HL-60 (cell line): ENCODE measurements around the gene PELI2.

ENCODE experiments used
- TF ChIP-seq, protein P1 (sequence below): IDR thresholded peaks from 2 replicates; pipeline ENCODE4 v1.6.1; 2012; ENCODE audit warnings: low read depth; ENCODE audit not compliant: insufficient replicate concordance
- TF ChIP-seq, protein P2 (sequence below): IDR thresholded peaks from one replicate; pipeline ENCODE4 v1.5.1; 2011; ENCODE audit warnings: low read length, control low read depth, inconsistent platforms; ENCODE audit not compliant: insufficient read depth

DNA sequence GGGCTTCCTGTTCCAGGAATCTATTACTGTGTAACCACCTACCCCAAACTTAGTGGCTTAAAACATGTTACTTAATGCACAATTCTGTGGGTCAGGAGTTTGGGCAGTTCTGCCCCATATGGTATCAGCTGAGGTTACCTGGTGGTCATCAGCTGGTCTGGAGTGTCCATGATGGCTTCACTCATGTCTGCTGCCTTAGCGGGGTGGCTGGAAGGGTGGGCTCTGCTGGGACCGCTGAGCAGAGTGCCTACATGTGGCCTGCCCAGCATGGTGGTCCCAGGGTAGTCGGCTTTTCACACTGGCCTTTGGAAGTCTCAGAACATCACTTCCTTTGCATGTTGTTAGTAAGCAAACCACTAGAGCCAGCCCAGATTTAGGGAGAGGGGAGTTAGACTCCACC is 53.9 kb downstream of the PELI2 start:
- TF ChIP-seq, protein P1, sequence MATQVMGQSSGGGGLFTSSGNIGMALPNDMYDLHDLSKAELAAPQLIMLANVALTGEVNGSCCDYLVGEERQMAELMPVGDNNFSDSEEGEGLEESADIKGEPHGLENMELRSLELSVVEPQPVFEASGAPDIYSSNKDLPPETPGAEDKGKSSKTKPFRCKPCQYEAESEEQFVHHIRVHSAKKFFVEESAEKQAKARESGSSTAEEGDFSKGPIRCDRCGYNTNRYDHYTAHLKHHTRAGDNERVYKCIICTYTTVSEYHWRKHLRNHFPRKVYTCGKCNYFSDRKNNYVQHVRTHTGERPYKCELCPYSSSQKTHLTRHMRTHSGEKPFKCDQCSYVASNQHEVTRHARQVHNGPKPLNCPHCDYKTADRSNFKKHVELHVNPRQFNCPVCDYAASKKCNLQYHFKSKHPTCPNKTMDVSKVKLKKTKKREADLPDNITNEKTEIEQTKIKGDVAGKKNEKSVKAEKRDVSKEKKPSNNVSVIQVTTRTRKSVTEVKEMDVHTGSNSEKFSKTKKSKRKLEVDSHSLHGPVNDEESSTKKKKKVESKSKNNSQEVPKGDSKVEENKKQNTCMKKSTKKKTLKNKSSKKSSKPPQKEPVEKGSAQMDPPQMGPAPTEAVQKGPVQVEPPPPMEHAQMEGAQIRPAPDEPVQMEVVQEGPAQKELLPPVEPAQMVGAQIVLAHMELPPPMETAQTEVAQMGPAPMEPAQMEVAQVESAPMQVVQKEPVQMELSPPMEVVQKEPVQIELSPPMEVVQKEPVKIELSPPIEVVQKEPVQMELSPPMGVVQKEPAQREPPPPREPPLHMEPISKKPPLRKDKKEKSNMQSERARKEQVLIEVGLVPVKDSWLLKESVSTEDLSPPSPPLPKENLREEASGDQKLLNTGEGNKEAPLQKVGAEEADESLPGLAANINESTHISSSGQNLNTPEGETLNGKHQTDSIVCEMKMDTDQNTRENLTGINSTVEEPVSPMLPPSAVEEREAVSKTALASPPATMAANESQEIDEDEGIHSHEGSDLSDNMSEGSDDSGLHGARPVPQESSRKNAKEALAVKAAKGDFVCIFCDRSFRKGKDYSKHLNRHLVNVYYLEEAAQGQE: no peak
- TF ChIP-seq, protein P2, sequence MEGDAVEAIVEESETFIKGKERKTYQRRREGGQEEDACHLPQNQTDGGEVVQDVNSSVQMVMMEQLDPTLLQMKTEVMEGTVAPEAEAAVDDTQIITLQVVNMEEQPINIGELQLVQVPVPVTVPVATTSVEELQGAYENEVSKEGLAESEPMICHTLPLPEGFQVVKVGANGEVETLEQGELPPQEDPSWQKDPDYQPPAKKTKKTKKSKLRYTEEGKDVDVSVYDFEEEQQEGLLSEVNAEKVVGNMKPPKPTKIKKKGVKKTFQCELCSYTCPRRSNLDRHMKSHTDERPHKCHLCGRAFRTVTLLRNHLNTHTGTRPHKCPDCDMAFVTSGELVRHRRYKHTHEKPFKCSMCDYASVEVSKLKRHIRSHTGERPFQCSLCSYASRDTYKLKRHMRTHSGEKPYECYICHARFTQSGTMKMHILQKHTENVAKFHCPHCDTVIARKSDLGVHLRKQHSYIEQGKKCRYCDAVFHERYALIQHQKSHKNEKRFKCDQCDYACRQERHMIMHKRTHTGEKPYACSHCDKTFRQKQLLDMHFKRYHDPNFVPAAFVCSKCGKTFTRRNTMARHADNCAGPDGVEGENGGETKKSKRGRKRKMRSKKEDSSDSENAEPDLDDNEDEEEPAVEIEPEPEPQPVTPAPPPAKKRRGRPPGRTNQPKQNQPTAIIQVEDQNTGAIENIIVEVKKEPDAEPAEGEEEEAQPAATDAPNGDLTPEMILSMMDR: no peak
